Subcutaneous adipose tissue (tissue), 4 donors: ENCODE results near the gene MARCHF2. TPM values are rescaled to one million over a fixed set of nuclear protein-coding genes. Genes with fewer than 3 reads are reported as not detected.

Experiments used
- total RNA-seq, 4 donors: library from RNA; depleted of rRNA; stranded (reverse); fragments of >200 nt; gene quantifications; one replicate each; pipeline ENCODE4 v1.1.0, GENCODE V29; 2016
- TF ChIP-seq, protein P1 (sequence below): fragments of 450-650 bp; IDR thresholded peaks from one replicate; pipeline ENCODE4 v1.5.1; 2016; ENCODE audit warnings: low read depth, mild to moderate bottlenecking, control low read depth, antibody characterized with exemption, moderate library complexity

MARCHF2 gene
- total RNA-seq, 4 donors from 2014 or later: 107 to 314 (median 189) TPM

DNA sequence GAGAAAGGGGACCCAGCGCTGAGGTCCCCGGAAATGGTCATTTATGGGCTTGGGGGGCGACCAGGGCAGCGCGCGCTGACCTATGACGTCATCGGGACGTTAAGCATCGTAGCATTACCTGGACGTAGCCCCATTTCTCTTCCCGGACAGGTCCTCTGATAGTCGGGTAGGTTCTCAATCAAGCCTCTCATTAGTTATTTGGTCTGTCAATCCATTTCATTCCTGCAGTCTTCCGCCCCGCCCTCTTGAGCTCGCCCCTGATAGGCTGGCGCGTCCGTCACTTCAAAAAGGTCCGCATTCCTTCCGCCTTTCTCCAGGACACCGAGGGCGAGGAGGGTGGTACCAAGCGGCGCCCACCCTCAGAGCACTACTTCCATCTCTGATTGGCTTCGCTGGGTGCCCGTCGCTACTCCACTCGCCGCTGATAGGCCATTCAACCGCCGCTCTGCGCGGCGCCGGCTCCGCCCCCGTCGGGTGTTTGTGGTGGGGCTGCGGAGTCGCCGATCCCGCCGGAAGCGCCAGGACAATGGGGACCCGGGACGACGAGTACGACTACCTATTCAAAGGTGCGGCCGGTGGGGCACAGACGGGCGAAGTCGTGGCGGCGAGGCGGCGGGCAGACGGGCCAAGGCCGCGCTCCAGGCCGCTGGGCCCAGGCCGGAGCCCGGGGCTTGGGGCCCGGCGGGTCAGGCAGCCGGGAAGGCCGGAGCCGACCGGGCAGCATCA is 23.1 kb upstream of the MARCHF2 start, which contains the start of gene RAB11B:
RAB11B (plus strand) TSS at position 470 of the 726 bp plus-strand sequence; CDS start at position 527, 57 bp downstream.
- TF ChIP-seq, protein P1, sequence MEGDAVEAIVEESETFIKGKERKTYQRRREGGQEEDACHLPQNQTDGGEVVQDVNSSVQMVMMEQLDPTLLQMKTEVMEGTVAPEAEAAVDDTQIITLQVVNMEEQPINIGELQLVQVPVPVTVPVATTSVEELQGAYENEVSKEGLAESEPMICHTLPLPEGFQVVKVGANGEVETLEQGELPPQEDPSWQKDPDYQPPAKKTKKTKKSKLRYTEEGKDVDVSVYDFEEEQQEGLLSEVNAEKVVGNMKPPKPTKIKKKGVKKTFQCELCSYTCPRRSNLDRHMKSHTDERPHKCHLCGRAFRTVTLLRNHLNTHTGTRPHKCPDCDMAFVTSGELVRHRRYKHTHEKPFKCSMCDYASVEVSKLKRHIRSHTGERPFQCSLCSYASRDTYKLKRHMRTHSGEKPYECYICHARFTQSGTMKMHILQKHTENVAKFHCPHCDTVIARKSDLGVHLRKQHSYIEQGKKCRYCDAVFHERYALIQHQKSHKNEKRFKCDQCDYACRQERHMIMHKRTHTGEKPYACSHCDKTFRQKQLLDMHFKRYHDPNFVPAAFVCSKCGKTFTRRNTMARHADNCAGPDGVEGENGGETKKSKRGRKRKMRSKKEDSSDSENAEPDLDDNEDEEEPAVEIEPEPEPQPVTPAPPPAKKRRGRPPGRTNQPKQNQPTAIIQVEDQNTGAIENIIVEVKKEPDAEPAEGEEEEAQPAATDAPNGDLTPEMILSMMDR: no peak

GRCh38 chr19:8390617-8390981 is 22.5 kb upstream of the MARCHF2 start:
- TF ChIP-seq, protein P1: no peak

GRCh38 chr19:8391198-8392016 is 21.7 kb upstream of the MARCHF2 start:
- TF ChIP-seq, protein P1: no peak

DNA sequence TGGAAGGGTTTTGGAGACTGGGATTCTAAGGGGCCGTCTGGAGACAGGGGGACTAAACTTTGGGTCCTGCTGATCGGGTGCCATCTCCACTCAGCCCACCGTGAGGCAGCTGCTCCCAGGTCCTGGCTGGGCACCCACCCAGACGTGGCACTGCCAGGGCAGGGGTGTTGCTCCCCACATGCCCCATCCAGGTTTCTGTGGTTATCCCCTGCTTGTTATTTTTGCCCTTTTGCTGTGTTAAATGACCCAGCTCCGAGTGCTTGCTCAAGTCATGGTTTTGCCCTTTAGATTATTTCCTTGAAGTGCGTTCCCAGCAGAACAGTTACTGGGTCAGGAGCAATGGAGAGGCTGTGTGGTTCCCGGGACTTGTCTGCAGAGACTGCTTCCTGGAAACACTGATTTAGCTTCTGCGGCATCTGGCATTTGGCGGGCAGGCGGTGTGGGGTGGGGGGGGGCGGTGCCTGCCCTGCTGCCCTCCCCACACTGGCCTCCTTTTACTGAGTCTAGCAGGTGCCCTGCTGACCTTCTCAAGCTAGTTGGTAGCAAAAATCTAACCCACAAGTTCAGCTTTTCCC is 21.0 kb upstream of the MARCHF2 start:
- TF ChIP-seq, protein P1: no peak

DNA sequence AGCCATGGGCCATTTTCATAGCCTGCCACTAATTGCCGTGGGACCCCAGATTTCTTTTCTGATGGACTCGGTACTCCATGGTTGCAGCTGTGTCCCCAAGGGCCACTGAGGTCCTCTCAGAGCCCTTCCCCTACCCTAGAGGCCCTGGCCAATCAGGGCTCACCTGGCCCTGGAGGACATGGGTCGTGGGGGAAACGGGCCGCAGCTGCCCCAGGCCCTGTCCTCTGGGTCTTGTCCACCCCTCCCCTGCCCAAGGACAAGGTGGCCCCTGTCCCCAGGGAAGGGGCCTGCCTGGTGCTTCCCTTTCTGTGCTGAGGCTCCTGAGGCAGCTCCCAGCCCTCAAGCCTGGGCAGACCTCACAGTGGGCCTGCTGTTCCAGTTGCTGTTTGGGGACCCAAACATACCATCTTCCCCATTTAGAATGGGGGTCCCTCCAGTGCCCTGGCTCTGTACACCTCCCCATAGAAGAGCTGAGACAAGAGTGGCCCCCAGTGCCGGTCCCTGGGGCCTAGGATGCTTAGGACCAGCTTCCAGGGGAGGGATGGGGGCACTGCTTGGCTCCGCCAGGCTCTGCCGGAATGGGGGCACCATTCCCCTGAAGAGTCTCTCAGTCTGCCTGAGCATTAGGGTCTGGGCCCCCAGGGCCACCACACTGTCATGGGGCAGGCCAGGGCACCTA is 19.8 kb upstream of the MARCHF2 start:
- TF ChIP-seq, protein P1: no peak

GRCh38 chr19:8393871-8394250 is 19.2 kb upstream of the MARCHF2 start:
- TF ChIP-seq, protein P1: no peak

- TF ChIP-seq, protein P1: no peak
Observed at GRCh38 chr19:8395621-8396082, 17.5 kb upstream of the MARCHF2 start.
